ENCODE data around the gene SBF2. TPM values are rescaled to one million over a fixed set of nuclear protein-coding genes. Genes with fewer than 3 reads are reported as not detected.

The SBF2 gene
- total RNA-seq, 1 experiment from 2014 or later: 31.3 TPM

- Histone ChIP-seq H3K4me1 (ENCODE audit: insufficient read depth, low read length) (peaks cover 16% of the 10 kb centered on the region), H3K4me2 (ENCODE audit: low read length) (no peak overlapping the region), H3K27me3 (ENCODE audit: low read length) (no peaks in the 10 kb centered on the region), H2AFZ (ENCODE audit: low read length) (no peak overlapping the region), H3K9me3 (ENCODE audit: low read length) (no peaks in the 10 kb centered on the region), H4K20me1 (ENCODE audit: low read length) (no peaks in the 10 kb centered on the region), H3K27ac (ENCODE audit: low read length) (no peak overlapping the region), H3K79me2 (ENCODE audit: low read length) (no peaks in the 10 kb centered on the region), H3K36me3 (ENCODE audit: low read depth, low read length) (peaks cover 4% of the 10 kb centered on the region; the same call in 1 of the 2 replicates), H3K9ac (ENCODE audit: low read length) (no peak overlapping the region), H3K4me3 (ENCODE audit: low read length) (no peak overlapping the region), H3K9me2 (replicated peaks; ENCODE audit: low read length) (no peaks in the 10 kb centered on the region), H3F3A (ENCODE audit: low read length, unreplicated experiment) (no peaks in the 10 kb centered on the region)
- TF ChIP-seq EZH2phosphoT487 (IDR thresholded peaks at IDR 0.05; ENCODE audit: borderline replicate concordance, low read length) (no peak), EZH2 (IDR thresholded peaks at IDR 0.05; ENCODE audit: low read length, unreplicated experiment) (no peak), CTCF (conservative IDR thresholded peaks at IDR 0.05; ENCODE audit: low read depth, low read length) (no peak)
- DNase-seq (peak; percentile 5), ATAC-seq (no peak)
- no TSS peak for BruUV-seq (replicated peaks)
- ChIA-PET CTCF (interaction anchor here (0.7 kb wide), 1 partner anchor 96 kb away, joined by 3 read pairs; no protein-coding TSS in a partner anchor), POLR2A (ENCODE audit: unreplicated experiment) (no interaction called here)
- intact Hi-C loops (cut with micrococcal nuclease): loop anchor here (5.0 kb wide), 1 partner anchor 452 kb away; the partner anchor contains the start of gene ADM
Observed at GRCh38 chr11:9855579-9856287, 438.3 kb downstream of the SBF2 start.

- intact Hi-C loops (cut with micrococcal nuclease): no loop called here
Observed at GRCh38 chr11:9853929-9854552, 440.0 kb downstream of the SBF2 start.

More at GRCh38 chr11:9853929-9854552, 440.0 kb downstream of the SBF2 start:
- Histone ChIP-seq H3K4me2 (ENCODE audit: low read length) (no peak overlapping the region), H3K9me2 (replicated peaks; ENCODE audit: low read length) (no peaks in the 10 kb centered on the region), H3K9ac (ENCODE audit: low read length) (no peak overlapping the region), H3K36me3 (ENCODE audit: low read depth, low read length) (peaks cover 4% of the 10 kb centered on the region), H4K20me1 (ENCODE audit: low read length) (no peaks in the 10 kb centered on the region), H3K27me3 (ENCODE audit: low read length) (no peaks in the 10 kb centered on the region), H3K79me2 (ENCODE audit: low read length) (no peaks in the 10 kb centered on the region), H2AFZ (ENCODE audit: low read length) (no peak overlapping the region), H3F3A (ENCODE audit: low read length, unreplicated experiment) (no peaks in the 10 kb centered on the region), H3K4me1 (ENCODE audit: insufficient read depth, low read length) (peaks cover 16% of the 10 kb centered on the region), H3K4me3 (ENCODE audit: low read length) (no peak overlapping the region), H3K27ac (ENCODE audit: low read length) (no peak overlapping the region), H3K9me3 (ENCODE audit: low read length) (no peaks in the 10 kb centered on the region)
- POLR2A ChIA-PET (ENCODE audit: unreplicated experiment): no interaction called here
- no peak for DNase-seq
- CTCF ChIA-PET: no interaction called here
- no peak for TF ChIP-seq EZH2 (IDR thresholded peaks at IDR 0.05; ENCODE audit: low read length, unreplicated experiment)
- TF ChIP-seq EZH2phosphoT487 (IDR thresholded peaks at IDR 0.05; ENCODE audit: borderline replicate concordance, low read length): no peak
- TF ChIP-seq CTCF (conservative IDR thresholded peaks at IDR 0.05; ENCODE audit: low read depth, low read length): no peak
- BruUV-seq (replicated peaks): no TSS peak
- ATAC-seq: no peak
